Activated T-cell treated with anti-CD3 and anti-CD28 coated beads for 4 hours (primary cell): Measurements from ENCODE around the gene BAHCC1.

Experiments
- DNase-seq: peaks from one replicate; pipeline ENCODE4 v3.0.0-alpha.2; 2020

Gene BAHCC1

GRCh38 chr17:81445642-81446503 lies 50.6 kb downstream of the BAHCC1 start:
- DNase-seq, result no peak

- no peak for DNase-seq
Observed at GRCh38 chr17:81447331-81447933, 52.2 kb downstream of the BAHCC1 start.

- no peak for DNase-seq
Observed at GRCh38 chr17:81448442-81448841, 53.2 kb downstream of the BAHCC1 start.

- DNase-seq, result no peak
Observed at GRCh38 chr17:81448950-81449349, 53.7 kb downstream of the BAHCC1 start.

GRCh38 chr17:81449351-81449750 lies 54.1 kb downstream of the BAHCC1 start:
- no peak for DNase-seq

- DNase-seq, result no peak
Observed at GRCh38 chr17:81451823-81452222, 56.6 kb downstream of the BAHCC1 start.

- DNase-seq, result no peak
Observed at GRCh38 chr17:81452551-81452950, 57.3 kb downstream of the BAHCC1 start.

- DNase-seq, result no peak
Observed at GRCh38 chr17:81453076-81453475, 57.8 kb downstream of the BAHCC1 start.

GRCh38 chr17:81453712-81454111 lies 58.5 kb downstream of the BAHCC1 start:
- no peak for DNase-seq

- DNase-seq, result no peak
Observed at GRCh38 chr17:81454473-81454872, 59.2 kb downstream of the BAHCC1 start.

GRCh38 chr17:81455387-81455786 lies 60.1 kb downstream of the BAHCC1 start:
- DNase-seq, result no peak

GRCh38 chr17:81456091-81456490 lies 60.8 kb downstream of the BAHCC1 start:
- DNase-seq, result no peak

GRCh38 chr17:81456798-81457197 lies 61.5 kb downstream of the BAHCC1 start:
- no peak for DNase-seq

- no peak for DNase-seq
Observed at GRCh38 chr17:81457401-81457800, 62.1 kb downstream of the BAHCC1 start.

- DNase-seq, result no peak
Observed at GRCh38 chr17:81457917-81458555, 62.8 kb downstream of the BAHCC1 start.

- no peak for DNase-seq
Observed at GRCh38 chr17:81458628-81459027, 63.4 kb downstream of the BAHCC1 start.

GRCh38 chr17:81459224-81459623 lies 64.0 kb downstream of the BAHCC1 start:
- no peak for DNase-seq

GRCh38 chr17:81459864-81460263 lies 64.6 kb downstream of the BAHCC1 start:
- no peak for DNase-seq

- no peak for DNase-seq
Observed at GRCh38 chr17:81460856-81461460, 65.7 kb downstream of the BAHCC1 start.

- no peak for DNase-seq
Observed at GRCh38 chr17:81461607-81462500, 66.6 kb downstream of the BAHCC1 start.

GRCh38 chr17:81462506-81463125 lies 67.4 kb downstream of the BAHCC1 start:
- no peak for DNase-seq

- no peak for DNase-seq
Observed at GRCh38 chr17:81463506-81463905, 68.2 kb downstream of the BAHCC1 start.
